Stimulated activated CD4-positive, alpha-beta T cell treated with anti-CD3 and anti-CD28 coated beads, Interleukin-1b, Interleukin-23, amount 100 ng/mL, for 48 hours (primary cell): ENCODE measurements around the gene GRHL3.

Source experiments
- DNase-seq: peaks from one replicate; pipeline ENCODE4 v3.0.0-alpha.2; 2020

The GRHL3 gene

GRCh38 chr1:24318615-24319311 lies 394 bp upstream of the GRHL3 start:
- no peak for DNase-seq

- DNase-seq: no peak
Observed at GRCh38 chr1:24319962-24320361, 805 bp downstream of the GRHL3 start.

GRCh38 chr1:24321126-24321525 lies 2.0 kb downstream of the GRHL3 start:
- no peak for DNase-seq

GRCh38 chr1:24321697-24322469 lies 2.7 kb downstream of the GRHL3 start:
- DNase-seq: peak; percentile 79

GRCh38 chr1:24322470-24323177 lies 3.5 kb downstream of the GRHL3 start:
- no peak for DNase-seq

GRCh38 chr1:24323281-24323680 lies 4.1 kb downstream of the GRHL3 start:
- no peak for DNase-seq

GRCh38 chr1:24324903-24325302 lies 5.7 kb downstream of the GRHL3 start:
- DNase-seq: no peak

- DNase-seq: no peak
Observed at GRCh38 chr1:24325587-24326449, 6.7 kb downstream of the GRHL3 start.

- DNase-seq: no peak
Observed at GRCh38 chr1:24327486-24327885, 8.3 kb downstream of the GRHL3 start.

GRCh38 chr1:24327891-24328290 lies 8.7 kb downstream of the GRHL3 start:
- DNase-seq: no peak

GRCh38 chr1:24329331-24329730 lies 10.2 kb downstream of the GRHL3 start:
- DNase-seq: no peak

- DNase-seq: no peak
Observed at GRCh38 chr1:24329797-24330543, 10.8 kb downstream of the GRHL3 start.

GRCh38 chr1:24331961-24332673 lies 13.0 kb downstream of the GRHL3 start:
- DNase-seq: no peak

GRCh38 chr1:24336075-24336474 lies 16.9 kb downstream of the GRHL3 start:
- DNase-seq: no peak

GRCh38 chr1:24337455-24337854 lies 18.3 kb downstream of the GRHL3 start:
- DNase-seq: no peak

- DNase-seq: no peak
Observed at GRCh38 chr1:24338447-24338846, 19.3 kb downstream of the GRHL3 start.

GRCh38 chr1:24339996-24340395 lies 20.8 kb downstream of the GRHL3 start:
- no peak for DNase-seq

- no peak for DNase-seq
Observed at GRCh38 chr1:24340770-24341169, 21.6 kb downstream of the GRHL3 start.

GRCh38 chr1:24341260-24341659 lies 22.1 kb downstream of the GRHL3 start:
- DNase-seq: no peak

- DNase-seq: no peak
Observed at GRCh38 chr1:24343412-24344089, 24.4 kb downstream of the GRHL3 start.
